ENCODE measurements around the gene INPP4B.
A peak's percentile ranks its signal among the peaks of the same experiment; 100 is the strongest.

The INPP4B gene

GRCh38 chr4:142265536-142265935 is 580.6 kb downstream of the INPP4B start:
- Histone ChIP-seq H3K9ac (ENCODE audit: low read length) (no peak overlapping the region), H3K36me3 (replicated peaks; ENCODE audit: low read depth, low read length) (no peaks in the 10 kb centered on the region)

GRCh38 chr4:142264961-142265360 is 581.1 kb downstream of the INPP4B start:
- no peak overlapping the region for H3K4me3 ChIP-seq (ENCODE audit: low read length)

More at GRCh38 chr4:142265536-142265935, 580.6 kb downstream of the INPP4B start:
- no peak for TF ChIP-seq CTCF (IDR thresholded peaks at IDR 0.05; ENCODE audit: low read depth, low read length)
- TF ChIP-seq EZH2phosphoT487 (IDR thresholded peaks at IDR 0.05; ENCODE audit: low read depth), result no peak
- no peaks in the 10 kb centered on the region for H4K20me1 ChIP-seq (ENCODE audit: insufficient read depth, low read length)
- no peak overlapping the region for H3K4me2 ChIP-seq (ENCODE audit: low read length)
- no peaks in the 10 kb centered on the region for H3K9me3 ChIP-seq (ENCODE audit: insufficient read depth, low read length)
- no peaks in the 10 kb centered on the region for H3K79me2 ChIP-seq (ENCODE audit: low read length)
- no peak overlapping the region for H2AFZ ChIP-seq (ENCODE audit: low read depth, low read length)
- peaks cover 18% of the 10 kb centered on the region for H3K4me1 ChIP-seq (ENCODE audit: low read length)
- H3K27ac ChIP-seq (ENCODE audit: low read length), result no peak overlapping the region
- H3K4me3 ChIP-seq (ENCODE audit: low read length), result no peak overlapping the region
- 0 out of 2 replicates have a peak, but pooled peaks cover 3% of the 10 kb centered on the region for H3K27me3 ChIP-seq (ENCODE audit: low read depth, low read length)

GRCh38 chr4:142262956-142263355 is 583.1 kb downstream of the INPP4B start:
- Histone ChIP-seq H3K4me2 (ENCODE audit: low read length) (no peak overlapping the region), H3K4me1 (ENCODE audit: low read length) (peaks cover 11% of the 10 kb centered on the region; the same call in 1 of the 2 replicates), H3K79me2 (ENCODE audit: low read length) (no peaks in the 10 kb centered on the region), H4K20me1 (ENCODE audit: insufficient read depth, low read length) (no peaks in the 10 kb centered on the region), H3K9ac (ENCODE audit: low read length) (no peak overlapping the region), H3K27me3 (ENCODE audit: low read depth, low read length) (0 out of 2 replicates have a peak, but pooled peaks cover 3% of the 10 kb centered on the region), H3K27ac (ENCODE audit: low read length) (no peak overlapping the region), H3K9me3 (ENCODE audit: insufficient read depth, low read length) (no peaks in the 10 kb centered on the region), H2AFZ (ENCODE audit: low read depth, low read length) (no peak overlapping the region), H3K4me3 (ENCODE audit: low read length) (no peak overlapping the region), H3K36me3 (replicated peaks; ENCODE audit: low read depth, low read length) (no peaks in the 10 kb centered on the region)
- TF ChIP-seq EZH2phosphoT487 (IDR thresholded peaks at IDR 0.05; ENCODE audit: low read depth) (no peak), CTCF (IDR thresholded peaks at IDR 0.05; ENCODE audit: low read depth, low read length) (no peak)

More at GRCh38 chr4:142264961-142265360, 581.1 kb downstream of the INPP4B start:
- Histone ChIP-seq H3K79me2 (ENCODE audit: low read length) (no peaks in the 10 kb centered on the region), H3K27ac (ENCODE audit: low read length) (no peak overlapping the region), H3K27me3 (ENCODE audit: low read depth, low read length) (0 out of 2 replicates have a peak, but pooled peaks cover 3% of the 10 kb centered on the region), H4K20me1 (ENCODE audit: insufficient read depth, low read length) (no peaks in the 10 kb centered on the region), H3K9me3 (ENCODE audit: insufficient read depth, low read length) (no peaks in the 10 kb centered on the region), H3K4me1 (ENCODE audit: low read length) (peaks cover 18% of the 10 kb centered on the region), H3K4me2 (ENCODE audit: low read length) (0 out of 2 replicates have a peak overlapping the region, but pooled peaks have one; percentile 4), H3K36me3 (replicated peaks; ENCODE audit: low read depth, low read length) (no peaks in the 10 kb centered on the region), H2AFZ (ENCODE audit: low read depth, low read length) (0 out of 2 replicates have a peak overlapping the region, but pooled peaks have one; percentile 16), H3K9ac (ENCODE audit: low read length) (no peak overlapping the region)
- TF ChIP-seq EZH2phosphoT487 (IDR thresholded peaks at IDR 0.05; ENCODE audit: low read depth), result no peak
- TF ChIP-seq CTCF (IDR thresholded peaks at IDR 0.05; ENCODE audit: low read depth, low read length), result no peak

- Histone ChIP-seq H3K4me2 (ENCODE audit: low read length) (no peak overlapping the region), H3K9me3 (ENCODE audit: insufficient read depth, low read length) (no peaks in the 10 kb centered on the region), H3K36me3 (replicated peaks; ENCODE audit: low read depth, low read length) (no peaks in the 10 kb centered on the region), H2AFZ (ENCODE audit: low read depth, low read length) (no peak overlapping the region), H4K20me1 (ENCODE audit: insufficient read depth, low read length) (no peaks in the 10 kb centered on the region), H3K79me2 (ENCODE audit: low read length) (no peaks in the 10 kb centered on the region), H3K4me3 (ENCODE audit: low read length) (no peak overlapping the region), H3K27ac (ENCODE audit: low read length) (no peak overlapping the region), H3K4me1 (ENCODE audit: low read length) (no peaks in the 10 kb centered on the region), H3K9ac (ENCODE audit: low read length) (no peak overlapping the region), H3K27me3 (ENCODE audit: low read depth, low read length) (no peaks in the 10 kb centered on the region)
- TF ChIP-seq EZH2phosphoT487 (IDR thresholded peaks at IDR 0.05; ENCODE audit: low read depth) (no peak), CTCF (IDR thresholded peaks at IDR 0.05; ENCODE audit: low read depth, low read length) (no peak)
These were observed 597.2 kb downstream of the INPP4B start for GRCh38 chr4:142248946-142249345.
